Measurements from ENCODE around the gene TCF4. TPM values are rescaled to one million over a fixed set of nuclear protein-coding genes. Genes with fewer than 3 reads are reported as not detected.

Gene TCF4
- polyA plus RNA-seq, 4 donors: 66.7 to 96.7 (median 70.7) TPM

DNA sequence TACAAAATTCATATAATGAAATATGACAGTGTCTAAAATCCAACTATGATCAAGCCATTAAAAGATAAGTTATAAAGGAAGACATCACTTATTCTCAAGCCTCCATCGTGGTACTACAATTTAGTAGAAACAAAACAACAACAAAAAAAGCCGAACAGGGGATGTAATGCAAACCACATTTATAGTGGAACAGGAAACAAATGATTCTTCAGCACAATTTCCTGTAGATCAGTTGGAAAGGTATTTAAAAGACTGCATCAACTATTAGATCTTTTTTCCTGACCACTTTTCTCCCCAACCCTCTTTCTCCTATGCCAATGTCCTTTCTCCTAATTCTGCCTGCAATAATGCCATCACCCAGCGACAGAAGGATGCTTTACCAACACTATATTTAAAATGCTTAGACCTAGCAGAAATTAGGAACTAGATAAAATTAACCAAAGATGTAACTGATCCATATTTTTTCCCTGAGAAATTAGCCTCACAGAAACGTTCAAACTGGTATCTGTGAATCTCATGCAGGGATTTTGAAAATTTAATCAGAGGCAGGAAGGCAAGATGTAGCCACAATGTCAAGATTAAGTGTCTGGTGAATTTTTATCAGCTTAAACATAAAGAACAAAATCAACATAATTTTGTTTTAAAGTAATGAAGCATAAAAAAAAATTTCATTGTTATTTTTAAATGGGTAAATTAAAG lies 271.4 kb downstream of the TCF4 start:
- no peak for DNase-seq (ENCODE audit: low read depth in 4 of 4, low spot score in 3 of 4)

DNA sequence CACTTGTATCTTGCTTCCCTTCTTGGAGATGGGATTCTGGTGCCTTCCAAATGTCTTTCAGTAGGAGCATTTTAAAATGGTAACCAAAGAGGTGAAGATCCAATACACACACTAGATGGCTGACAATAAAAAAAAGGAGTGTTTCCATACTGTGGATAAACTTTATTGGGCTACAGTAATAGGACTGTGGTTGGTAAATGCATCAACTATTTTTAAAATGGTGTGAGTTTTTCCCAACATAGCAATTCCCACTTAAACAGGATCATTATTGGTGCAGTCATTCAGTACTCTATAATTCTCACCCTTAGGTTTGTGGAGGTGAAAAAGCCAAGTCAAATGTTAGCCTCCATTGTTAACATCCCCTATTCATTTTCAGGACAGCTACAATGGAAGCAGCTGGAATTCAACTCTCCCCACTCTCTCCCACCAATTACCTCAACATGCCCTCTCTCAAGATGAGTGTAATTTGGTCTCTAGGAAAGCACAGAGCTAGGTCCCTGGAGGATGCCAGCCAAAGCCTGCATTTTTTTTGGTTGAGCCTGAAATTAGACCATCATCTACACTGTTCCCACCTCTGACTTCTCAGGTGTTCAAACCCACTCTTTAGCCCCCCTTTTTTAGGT lies 273.3 kb downstream of the TCF4 start:
- DNase-seq (ENCODE audit: low read depth in 4 of 4, low spot score in 3 of 4): no peak

DNA sequence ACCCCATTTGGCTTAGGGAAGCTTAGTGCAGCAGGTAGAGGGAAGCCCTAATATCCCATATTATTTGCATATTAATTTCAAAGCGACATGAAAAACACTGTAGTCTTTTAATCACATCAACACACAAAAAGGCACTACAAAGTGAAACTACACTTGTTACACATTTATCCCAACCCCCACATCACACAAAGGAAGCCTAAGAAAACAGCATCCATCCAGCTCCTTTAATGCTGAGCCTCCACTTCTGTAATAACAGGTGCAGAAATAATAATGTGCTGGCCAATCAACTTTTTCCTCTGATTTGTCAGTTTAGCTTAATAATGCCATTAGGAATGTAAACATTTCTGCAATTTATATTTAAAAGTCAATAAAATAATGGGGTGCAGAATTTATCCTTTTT lies 274.0 kb downstream of the TCF4 start:
- DNase-seq (ENCODE audit: low read depth in 4 of 4, low spot score in 3 of 4): no peak

DNA sequence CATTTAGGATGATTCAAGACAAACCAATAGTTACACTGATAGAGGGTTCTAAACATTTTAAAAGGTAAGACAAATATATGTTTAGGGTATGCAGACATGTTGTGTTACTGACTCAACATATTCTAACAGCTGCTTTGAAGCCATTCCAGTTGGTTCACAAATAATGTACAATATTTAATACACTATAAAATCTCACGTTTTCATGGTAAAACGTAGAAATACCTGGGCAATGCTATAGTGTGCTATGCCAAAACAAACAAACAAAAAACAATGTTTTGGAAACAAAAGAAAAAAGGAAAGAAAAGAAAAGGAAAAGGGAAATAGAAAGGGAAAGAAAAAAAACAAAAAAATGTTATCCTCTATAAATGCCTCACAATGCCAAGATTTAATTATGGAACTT lies 277.1 kb downstream of the TCF4 start:
- no peak for DNase-seq (ENCODE audit: low read depth in 4 of 4, low spot score in 3 of 4)

DNA sequence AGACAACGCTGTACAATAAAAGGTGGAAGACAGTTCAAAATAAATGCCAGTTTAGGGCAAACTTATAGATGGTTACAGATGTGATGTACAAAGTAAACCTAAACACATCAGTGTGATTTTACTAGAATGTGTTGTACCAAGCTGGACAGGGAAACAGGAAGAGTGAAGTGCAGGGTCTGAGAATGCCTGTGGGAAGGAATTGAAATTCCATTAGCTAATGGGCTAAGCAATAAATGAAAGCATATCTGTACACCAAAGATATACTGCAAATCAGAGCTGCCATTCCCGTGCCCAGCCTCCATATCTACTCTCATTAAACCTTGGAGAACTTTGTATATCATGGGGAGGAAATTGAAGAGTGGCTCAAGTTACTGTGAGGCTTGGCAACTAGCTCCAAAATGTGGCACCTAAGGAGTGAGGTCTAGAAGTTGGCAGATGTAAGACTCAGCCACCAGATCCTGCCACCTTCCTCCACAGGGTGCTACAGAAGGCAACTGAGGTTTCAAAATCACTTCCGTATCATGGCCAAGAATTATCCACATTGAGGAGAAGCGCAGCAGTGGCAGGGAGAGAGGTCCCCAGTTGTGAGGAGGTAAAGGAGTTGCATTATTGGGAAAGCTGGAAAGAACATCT lies 277.8 kb downstream of the TCF4 start:
- no peak for DNase-seq (ENCODE audit: low read depth in 4 of 4, low spot score in 3 of 4)

DNA sequence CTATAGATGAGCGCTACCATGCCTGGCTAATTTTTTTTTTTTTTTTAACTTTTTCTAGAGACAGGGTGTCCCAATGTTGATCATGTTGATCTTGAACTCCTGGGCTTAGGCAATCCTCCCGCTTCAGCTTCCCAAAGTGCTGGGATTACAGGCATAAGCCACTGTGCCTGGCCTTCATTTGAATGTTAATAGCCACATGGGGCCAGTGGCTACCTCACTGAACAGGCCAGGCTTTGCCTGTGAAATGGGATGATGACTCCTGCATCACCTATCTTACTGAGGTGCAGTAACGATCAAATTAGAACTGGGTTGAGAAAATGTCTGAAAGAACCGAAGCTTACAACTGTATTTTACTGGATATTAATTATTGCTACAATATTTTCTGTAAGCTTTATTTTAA lies 278.7 kb downstream of the TCF4 start:
- no peak for DNase-seq (ENCODE audit: low read depth in 4 of 4, low spot score in 3 of 4)

DNA sequence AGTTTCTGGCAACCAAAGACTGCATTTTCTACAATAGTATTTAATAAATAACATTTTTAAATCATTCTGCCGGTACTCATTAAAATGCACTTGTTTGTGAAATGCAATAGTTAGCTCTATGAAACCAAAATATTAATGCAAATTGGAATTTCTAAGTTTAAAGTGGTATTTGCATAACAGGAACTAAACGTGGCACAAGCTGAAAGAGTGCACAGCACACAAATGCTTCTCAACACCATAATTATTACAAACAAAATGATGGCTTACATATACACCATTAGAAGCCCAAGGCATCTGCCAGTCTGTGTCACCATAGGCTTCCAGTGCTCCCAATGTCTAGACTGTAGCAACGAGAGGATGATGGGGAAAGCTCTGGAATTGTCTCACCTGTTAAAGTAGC lies 280.5 kb downstream of the TCF4 start:
- no peak for DNase-seq (ENCODE audit: low read depth in 4 of 4, low spot score in 3 of 4)

DNA sequence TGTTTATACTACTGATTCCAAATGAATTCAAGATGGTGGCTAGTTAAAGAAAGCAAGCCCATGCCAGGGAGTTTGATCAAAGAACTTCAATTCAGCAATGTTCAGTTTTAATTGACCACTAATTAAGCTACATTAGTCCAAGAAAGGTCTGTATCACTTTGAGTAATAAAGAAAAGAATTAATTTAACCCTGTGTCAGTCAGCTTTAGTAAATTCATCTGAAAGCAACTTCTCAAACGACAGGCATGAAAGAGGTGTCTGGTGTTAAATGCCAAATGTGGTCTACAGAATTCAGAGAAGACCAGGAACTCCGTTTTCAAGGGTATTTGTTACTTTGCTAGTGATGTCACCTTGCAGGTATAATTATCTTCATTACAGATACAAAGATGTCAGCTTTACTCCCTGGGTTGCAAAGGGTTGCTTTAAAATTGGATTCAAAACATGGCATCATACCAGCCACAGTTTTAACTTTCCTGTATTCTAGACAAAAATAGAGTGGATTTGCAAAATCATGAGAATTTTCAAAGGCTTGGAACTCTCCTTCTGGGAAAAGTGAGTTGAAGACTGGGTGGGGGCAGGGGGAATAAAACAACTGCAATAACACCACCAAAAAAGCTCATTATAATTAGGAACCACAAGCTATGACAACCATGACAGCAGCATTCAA lies 281.5 kb downstream of the TCF4 start:
- DNase-seq (ENCODE audit: low read depth in 4 of 4, low spot score in 3 of 4): no peak

DNA sequence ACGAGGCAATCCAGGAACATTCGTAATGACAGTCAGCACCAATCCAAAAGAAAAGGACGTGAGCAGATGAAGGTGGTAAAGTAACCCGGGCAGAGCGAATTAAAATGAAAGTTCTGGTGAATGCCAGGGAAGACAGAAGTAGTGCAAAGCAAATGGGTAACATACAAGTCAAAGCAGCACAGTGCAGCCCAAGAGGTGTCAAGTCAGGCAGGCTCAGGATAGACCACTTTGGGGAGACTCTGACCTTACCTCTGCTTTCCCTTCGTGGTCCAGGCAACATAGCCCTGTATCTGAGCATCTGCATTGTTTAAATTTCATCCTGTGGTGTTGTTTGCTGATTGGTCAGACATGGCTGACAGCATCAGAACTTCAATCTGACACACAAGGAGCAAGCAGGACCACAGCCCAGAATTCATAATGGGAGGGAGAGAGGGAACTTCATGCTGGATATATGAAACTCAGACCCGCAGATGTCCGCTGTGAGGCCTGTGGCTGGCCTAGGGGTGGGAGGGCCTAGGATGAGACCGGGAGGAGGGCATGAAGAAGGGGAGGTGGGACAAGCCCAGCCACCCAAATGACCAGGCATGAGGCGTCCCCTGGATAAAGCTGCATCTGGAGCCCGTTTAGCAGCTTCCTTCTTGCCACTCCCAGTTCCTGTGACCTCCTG lies 285.7 kb downstream of the TCF4 start:
- no peak for DNase-seq (ENCODE audit: low read depth in 4 of 4, low spot score in 3 of 4)

DNA sequence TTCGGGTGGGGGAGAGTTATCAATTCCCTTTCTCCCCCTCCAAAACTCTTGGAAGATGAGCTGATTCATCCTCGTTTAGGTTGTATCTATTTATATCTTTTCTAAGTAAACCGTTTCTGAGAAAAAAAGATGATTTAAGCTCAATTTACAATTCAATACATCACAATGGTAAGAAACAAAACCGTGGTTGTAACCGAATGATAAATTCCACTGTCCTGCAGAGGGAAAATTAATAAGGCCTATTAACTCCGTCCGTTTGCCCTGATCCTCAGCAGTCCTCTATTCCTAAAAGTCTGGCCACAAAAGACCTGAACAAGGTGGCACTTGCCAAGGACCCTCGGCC lies 286.2 kb downstream of the TCF4 start:
- DNase-seq (ENCODE audit: low read depth in 4 of 4, low spot score in 3 of 4): no peak

DNA sequence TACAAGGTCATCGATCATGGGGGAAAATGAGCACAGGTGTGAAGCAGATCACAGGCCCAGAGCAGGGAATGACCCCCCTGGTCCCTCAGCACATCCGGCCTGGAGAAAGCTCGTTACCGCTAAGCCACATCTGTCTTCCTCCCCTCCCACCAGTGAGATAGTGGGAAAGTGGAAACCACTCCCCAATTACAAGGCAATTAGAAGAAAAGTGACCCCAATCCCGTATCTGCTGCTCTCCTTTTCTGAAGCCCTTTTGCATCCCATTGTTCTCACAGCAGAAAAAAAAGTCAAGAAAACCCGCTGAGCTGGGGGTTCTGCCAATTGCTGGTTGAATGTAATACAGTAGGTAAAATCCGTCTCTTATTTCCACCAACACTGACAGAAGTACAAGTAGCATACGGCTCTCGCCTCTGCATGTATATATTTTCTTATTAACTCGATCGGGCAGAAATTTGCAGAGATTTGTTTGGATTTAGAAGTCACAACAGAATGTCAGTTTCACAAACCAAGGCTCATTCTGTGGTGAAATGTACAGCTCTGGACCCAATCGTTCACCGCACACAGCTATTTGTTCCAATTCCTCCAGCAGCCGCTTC lies 287.0 kb downstream of the TCF4 start:
- no peak for DNase-seq (ENCODE audit: low read depth in 4 of 4, low spot score in 3 of 4)

DNA sequence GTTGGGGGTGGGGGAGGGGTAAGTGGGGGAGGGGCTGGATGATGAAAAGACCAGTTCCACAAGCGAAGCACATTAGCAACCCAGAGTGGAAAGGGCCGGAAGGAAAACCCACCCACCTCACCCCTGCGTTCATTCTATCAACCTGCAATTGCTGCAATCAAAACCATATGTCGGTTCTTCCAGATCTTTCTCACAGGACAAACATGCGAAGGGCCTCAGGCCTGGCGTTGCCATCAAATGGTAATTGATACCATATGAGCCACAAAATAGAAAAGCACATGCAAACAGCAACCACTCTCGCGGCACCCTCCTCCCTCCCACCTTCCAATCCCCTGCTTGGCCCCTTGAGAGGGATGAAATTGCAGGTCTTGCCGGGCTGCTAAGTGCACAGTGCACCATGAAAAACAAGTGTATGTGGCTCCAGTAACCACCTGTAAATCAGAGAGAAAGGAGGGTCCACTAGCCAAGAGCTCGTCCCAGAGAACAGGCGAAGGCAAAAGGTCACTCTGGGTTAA lies 287.5 kb downstream of the TCF4 start:
- DNase-seq (ENCODE audit: low read depth in 4 of 4, low spot score in 3 of 4): no peak

DNA sequence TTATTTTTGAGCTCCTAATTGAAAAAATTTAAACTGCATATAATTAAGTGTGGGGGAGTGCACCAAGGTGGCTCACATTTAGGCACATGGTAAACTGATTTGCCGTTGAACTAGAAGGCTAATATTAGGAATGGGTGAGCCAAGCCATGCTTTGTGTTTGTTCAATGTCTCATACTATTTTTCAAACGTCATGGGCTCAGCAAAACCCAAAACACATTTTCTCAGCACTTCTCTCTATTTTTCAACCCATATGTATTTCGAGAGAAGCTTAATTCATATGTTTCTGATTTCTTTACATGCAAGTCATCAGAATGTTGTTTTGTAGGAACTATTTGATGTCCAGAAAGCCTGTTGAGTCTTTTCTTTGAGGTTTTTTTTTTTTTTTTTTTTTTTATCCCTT lies 291.2 kb downstream of the TCF4 start:
- no peak for DNase-seq (ENCODE audit: low read depth in 4 of 4, low spot score in 3 of 4)

DNA sequence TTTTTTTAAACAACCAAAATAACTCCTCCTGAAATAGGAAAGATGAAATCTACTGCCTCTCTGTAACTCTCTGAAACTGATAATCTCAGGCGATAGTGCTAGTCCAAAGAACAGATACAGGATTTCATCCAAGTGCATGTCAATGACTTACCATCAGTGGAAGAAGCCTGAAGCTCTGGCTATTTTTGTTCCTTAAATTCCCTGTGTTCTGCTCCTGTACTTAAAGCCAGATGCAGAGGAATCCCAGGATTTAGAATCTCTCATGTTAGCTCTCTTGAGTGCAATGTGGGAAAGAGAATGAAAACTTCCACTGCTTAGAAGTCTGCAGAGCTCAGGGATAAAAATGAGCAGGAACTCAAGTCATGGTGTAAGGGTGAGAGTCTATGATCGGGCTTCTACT lies 291.9 kb downstream of the TCF4 start:
- DNase-seq (ENCODE audit: low read depth in 4 of 4, low spot score in 3 of 4): no peak

DNA sequence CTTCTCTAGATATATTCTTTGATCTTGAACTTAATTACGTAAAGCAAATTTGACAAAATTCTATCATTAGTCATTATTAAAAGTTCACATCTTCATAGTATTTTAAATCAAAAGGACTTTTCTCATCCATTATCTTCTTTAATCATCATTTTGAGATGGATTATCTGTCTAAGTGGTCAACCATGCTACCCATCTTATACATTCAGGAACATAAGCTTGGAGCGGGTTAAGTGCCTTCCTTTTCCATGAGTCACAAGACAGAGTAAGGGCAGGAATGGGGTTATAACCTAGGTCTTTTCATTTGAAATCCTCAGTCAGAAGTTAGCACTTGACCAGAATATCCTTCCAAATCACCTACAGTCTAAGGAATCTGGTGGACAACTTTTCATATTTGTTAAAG lies 297.1 kb downstream of the TCF4 start:
- DNase-seq (ENCODE audit: low read depth in 4 of 4, low spot score in 3 of 4): no peak

DNA sequence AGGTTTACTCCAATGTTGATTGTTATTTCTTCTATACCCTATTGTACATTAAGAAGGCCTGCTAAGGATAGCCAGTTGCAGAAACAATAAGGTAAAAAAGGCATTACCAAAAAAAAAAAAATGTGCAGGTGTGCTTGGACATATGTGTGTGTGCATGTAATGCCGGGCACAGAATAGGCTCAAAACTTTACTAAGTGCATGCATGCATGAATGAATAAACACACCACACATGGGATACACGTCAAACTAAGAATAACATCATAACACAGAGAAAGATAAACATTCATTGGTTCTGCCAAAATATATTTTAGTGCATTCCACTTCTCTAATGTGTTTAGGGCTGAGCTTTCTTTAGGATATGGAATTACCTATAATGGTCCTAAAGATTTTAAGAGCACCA lies 298.2 kb downstream of the TCF4 start:
- DNase-seq (ENCODE audit: low read depth in 4 of 4, low spot score in 3 of 4): no peak

DNA sequence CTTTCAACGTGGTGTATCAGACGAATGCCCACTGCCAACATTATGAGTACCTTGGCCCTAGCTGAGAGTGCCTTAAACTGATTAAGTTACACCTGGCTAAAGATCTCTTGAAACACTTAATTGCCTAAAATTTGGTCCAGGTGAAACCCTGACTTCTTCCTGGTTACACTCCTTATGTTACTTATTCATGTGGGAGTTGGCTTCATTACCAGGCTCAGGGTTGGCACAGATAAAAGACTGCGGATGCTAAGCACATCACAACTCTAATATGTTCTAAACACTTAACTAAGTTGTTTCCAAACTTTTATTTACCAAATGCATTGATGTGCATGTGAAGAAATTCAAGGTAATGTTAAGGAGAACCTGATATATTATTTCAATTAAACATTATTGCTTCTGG lies 298.9 kb downstream of the TCF4 start:
- no peak for DNase-seq (ENCODE audit: low read depth in 4 of 4, low spot score in 3 of 4)

DNA sequence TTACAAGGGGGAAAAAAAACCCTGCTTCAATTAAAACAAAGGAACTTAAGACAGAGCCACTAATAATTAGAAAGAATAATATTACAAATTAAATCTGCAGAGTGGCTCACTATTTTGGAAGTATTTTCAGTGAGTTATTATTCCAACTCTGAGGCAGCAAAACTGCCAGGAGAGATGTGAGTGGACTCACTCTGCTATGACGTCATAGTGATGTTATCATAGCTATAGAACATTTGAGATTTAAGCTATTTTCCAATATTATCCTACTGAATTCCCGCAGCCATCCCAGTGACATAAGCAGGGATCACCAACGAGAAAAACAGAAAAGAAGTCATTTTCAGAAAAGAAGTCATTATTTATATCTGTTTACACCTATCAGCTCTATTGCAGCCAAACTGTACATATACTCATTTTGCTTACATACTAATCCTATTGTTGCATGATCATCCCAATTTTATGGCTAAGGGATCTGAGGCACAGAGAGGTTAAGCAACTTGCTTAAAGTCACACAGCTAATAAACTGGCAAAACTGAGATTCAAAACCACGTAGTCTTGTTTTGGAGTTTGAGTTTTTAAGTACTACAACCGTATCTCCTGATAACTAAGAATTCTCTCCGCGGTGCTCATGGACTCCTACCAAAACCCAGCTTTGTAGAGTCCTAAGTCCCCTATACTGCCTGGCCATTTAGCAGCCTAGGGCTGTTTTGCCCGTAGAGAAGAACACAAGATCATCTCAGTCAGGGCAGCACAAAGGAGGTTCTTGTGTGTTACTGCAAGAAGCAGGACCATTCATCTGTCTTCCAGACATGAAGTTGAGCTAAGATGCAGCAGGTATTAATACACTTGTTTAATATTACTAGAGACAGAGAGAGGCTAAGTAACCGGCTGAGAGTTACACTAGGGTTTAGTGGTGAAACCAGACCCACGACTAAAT lies 299.8 kb downstream of the TCF4 start:
- DNase-seq (ENCODE audit: low read depth in 4 of 4, low spot score in 3 of 4): no peak

DNA sequence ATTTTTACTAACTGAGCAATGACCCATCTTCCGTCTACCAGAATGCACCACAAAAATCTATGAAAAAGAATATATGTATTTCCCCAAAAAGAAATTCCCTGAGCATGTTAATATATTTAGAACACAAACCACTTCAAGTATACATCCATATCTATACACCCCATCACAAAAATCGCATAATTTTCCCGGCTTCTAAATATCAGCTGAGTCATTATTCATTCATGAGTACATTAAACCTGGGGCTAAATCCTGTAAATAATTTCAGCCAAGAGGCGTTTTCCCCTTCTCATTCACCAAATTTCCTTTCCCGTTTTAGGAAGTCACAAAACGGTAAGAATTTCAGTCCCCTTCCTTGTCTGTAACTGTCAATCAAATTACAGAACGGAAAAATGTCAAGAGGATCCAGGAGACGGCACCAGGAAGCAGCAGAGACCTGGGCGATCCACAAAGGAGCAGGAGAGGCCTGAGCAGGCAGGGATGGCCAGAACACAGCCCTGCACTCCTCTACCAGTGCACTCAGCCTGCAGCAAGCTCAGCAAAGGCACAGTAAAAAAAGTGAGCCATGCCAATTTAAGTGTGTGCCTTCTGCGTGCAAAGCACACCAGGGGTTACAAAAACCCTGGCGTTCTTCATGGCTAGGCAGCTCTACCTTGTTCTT lies 300.7 kb downstream of the TCF4 start:
- no peak for DNase-seq (ENCODE audit: low read depth in 4 of 4, low spot score in 3 of 4)

Data from left renal pelvis (tissue), 4 donors.